A549 treated with AZD9567 at 1 μM for 4 hours (cell line): ENCODE data around the gene KDM5C. TPM values are rescaled to one million over a fixed set of nuclear protein-coding genes. Genes with fewer than 3 reads are reported as not detected.

Source experiments
- total RNA-seq: library from RNA; stranded (reverse); fragments of 200-300 nt; extraction: Qiagen RNA extraction; gene quantifications from 5 replicates; pipeline ENCODE4 v1.2.3, GENCODE V29; 2022; ENCODE audit not compliant: insufficient read depth

Gene KDM5C
- 39.1 to 55.3 TPM (median 52.4 TPM) in 5 replicates for total RNA-seq

GRCh38 chrX:53224860-53225797 is at the start of gene KDM5C:
Gene KDM5C, minus strand, starts transcription at chrX:53225207. Its CDS starts 318 bp downstream, at chrX:53224889.

Other genes starting within 250 kb of the KDM5C start
- gene GPR173, start 176.4 kb downstream of the KDM5C start, total RNA-seq: 0.02 TPM in 1 of 5 replicates, not detected in the others
- gene TSPYL2, start 142.8 kb downstream of the KDM5C start, total RNA-seq: 11.9 to 21.1 TPM (median 19.1 TPM) in 5 replicates
- 1.0 to 1.9 TPM (median 1.4 TPM) in 5 replicates for gene KANTR, start 131.1 kb downstream of the KDM5C start, total RNA-seq
- 31.4 to 42.4 TPM (median 34.7 TPM) in 5 replicates for gene IQSEC2, start 56.4 kb upstream of the KDM5C start, total RNA-seq
- gene SMC1A, start 197.4 kb upstream of the KDM5C start, total RNA-seq: 46.3 to 57.5 TPM (median 53.9 TPM) in 5 replicates
- 0.49 to 1.5 TPM (median 0.70 TPM) in 5 replicates for gene RIBC1, start 197.7 kb upstream of the KDM5C start, total RNA-seq
- 177 to 199 TPM (median 191 TPM) in 5 replicates for gene HSD17B10, start 209.2 kb upstream of the KDM5C start, total RNA-seq